ENCODE data around the gene KIAA1549.

Gene KIAA1549

DNA sequence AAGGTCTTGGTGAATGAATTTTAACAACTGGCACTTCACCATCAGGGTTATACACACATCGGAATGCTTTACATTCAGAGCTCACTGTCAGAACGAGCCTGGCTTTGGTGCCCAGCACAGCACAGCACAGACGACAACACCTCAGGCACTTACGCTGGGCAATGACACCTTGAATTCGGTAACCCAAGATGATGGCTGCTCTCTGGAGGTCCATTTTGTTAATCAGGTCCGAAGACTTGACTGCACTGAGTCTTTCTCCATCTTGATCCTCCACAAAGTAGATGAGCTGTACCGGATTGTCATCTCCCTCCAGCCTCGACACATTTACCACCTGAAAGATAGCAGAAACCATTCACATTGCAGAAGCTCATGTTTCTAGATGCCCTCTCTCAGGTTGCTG, 82.4 kb downstream of the KIAA1549 start:
- no peak for TF ChIP-seq POLR2A (IDR thresholded peaks at IDR 0.05; ENCODE audit: low read depth, low read length)
- no peak for DNase-seq (ENCODE audit: insufficient read length, low spot score)
- no peak for FAIRE-seq

DNA sequence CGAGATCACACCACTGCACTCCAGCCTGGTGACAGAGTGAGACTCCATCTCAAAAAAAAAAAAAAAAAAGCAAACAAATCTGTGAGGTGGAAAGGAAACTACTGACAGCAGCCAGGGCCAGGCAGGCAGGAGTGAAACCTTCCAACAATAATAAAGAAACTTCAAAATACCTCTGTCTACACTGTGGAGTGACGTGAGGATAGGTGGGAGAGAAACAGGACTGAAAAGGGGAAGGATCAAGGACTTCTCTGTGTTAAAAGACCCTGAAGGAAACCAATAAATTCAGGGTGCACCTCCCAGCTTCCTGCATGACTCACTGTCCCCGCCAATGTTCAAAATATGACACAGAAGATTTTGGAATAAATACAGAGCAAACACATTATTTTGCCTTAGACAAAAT, 82.9 kb downstream of the KIAA1549 start:
- peak; percentile 12 for DNase-seq (ENCODE audit: insufficient read length, low spot score)
- FAIRE-seq, result no peak
- TF ChIP-seq POLR2A (IDR thresholded peaks at IDR 0.05; ENCODE audit: low read depth, low read length), result no peak

DNA sequence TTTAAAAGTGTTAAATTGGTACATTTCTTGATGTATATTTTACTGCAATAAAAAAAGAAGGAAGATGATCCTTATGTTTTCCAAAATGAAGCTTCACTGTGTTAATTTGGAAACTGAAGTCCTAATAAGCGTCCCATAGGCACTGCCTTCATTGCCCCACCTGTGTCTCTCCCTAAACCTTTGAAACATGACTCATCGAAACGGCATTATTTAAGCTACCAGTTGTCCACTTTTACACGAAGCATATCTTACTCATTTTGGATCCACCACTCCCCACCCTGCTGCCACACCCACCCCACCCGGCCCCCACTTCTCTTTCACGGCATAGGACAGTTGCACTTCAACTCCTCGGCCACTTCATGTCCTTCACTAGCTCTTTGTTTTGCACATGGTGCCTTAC, 85.5 kb downstream of the KIAA1549 start:
- no peak for FAIRE-seq
- DNase-seq (ENCODE audit: insufficient read length, low spot score), result no peak
- no peak for TF ChIP-seq POLR2A (IDR thresholded peaks at IDR 0.05; ENCODE audit: low read depth, low read length)

DNA sequence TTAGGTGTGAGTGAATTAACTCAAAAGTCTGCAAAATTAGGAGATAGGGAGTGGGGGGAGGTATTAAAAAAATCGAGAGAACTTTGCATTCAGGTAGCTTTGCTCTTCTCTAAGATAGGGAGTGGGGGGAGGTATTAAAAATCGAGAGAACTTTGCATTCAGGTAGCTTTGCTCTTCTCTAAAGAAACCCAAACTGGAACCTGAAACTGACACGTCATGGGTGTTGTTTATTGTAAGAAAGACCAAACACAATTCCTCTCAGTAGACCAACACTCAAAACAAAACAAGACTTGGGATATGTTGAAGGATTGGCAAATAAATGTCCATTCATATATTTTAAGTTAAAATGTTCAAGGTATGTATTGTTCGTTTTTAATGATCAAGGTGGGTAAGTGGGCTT, 87.9 kb downstream of the KIAA1549 start:
- DNase-seq (ENCODE audit: insufficient read length, low spot score), result no peak
- FAIRE-seq, result no peak
- TF ChIP-seq POLR2A (IDR thresholded peaks at IDR 0.05; ENCODE audit: low read depth, low read length), result no peak

DNA sequence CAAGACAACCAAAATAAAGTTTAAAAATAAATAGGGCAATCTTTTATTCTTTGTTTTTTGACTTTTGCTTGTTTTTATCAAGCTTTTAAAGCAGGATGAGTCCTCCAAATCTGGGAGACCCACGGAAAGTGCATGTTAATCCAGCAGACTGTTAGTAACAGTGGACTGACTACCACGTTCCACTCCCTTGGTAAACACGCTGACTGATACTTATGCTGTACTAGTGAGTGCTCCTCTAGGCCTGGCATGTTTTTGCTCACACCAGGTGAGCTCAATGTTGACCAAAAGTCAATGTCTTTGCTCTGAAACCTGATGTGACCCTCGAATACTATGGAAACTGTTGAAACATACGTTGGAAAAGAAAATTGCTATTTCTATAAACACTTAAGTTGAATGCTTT, 88.4 kb downstream of the KIAA1549 start:
- DNase-seq (ENCODE audit: insufficient read length, low spot score), result no peak
- TF ChIP-seq POLR2A (IDR thresholded peaks at IDR 0.05; ENCODE audit: low read depth, low read length), result no peak
- no peak for FAIRE-seq

DNA sequence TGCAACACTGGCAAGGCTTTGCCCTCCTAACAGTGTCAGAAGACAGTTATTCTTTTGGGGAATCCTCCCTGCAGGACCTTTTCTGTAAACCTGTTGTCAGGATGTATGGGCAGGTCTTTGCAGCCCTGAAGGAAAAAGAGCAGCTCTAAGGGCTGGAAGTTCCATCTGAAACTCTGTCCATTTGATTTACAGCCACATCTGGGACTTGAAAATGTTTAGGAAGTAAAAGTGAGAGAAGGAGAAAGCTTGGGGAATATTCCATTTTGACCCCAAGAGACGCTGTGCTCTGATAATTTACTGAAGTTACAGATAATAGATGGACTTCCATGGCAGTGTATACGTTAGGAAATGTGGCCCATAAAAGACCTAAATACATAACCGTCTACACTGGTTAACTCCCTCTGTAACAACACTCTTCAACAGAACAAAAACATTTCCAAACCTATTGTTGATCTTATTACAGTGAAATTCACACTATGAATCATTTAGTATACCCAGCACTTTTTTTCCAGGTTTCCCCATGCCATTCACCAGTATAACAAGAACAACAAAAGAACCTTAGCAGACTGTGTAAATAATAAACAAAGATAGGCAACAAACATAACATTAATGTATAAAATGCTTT, 89.1 kb downstream of the KIAA1549 start:
- DNase-seq (ENCODE audit: insufficient read length, low spot score), result no peak
- no peak for FAIRE-seq
- no peak for TF ChIP-seq POLR2A (IDR thresholded peaks at IDR 0.05; ENCODE audit: low read depth, low read length)

DNA sequence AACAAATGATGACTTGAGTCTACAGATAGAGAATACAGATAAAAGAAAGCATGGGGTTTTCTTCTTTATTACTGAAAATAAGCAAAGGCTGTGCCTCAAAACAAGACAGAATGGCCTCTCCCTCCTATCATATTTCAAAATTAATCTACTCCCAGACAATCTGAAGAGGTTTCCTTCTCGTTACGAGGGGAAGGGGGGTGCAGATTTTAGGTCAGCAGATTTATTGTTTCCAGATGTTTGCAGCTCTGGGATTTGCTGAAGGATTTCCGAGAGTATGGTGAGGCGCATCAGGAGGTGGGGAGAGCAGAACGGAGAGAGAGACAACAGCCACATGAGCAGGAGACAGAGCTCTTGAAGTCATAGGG, 89.8 kb downstream of the KIAA1549 start:
- FAIRE-seq (no peak), DNase-seq (ENCODE audit: insufficient read length, low spot score) (no peak)
- TF ChIP-seq POLR2A (IDR thresholded peaks at IDR 0.05; ENCODE audit: low read depth, low read length), result no peak

DNA sequence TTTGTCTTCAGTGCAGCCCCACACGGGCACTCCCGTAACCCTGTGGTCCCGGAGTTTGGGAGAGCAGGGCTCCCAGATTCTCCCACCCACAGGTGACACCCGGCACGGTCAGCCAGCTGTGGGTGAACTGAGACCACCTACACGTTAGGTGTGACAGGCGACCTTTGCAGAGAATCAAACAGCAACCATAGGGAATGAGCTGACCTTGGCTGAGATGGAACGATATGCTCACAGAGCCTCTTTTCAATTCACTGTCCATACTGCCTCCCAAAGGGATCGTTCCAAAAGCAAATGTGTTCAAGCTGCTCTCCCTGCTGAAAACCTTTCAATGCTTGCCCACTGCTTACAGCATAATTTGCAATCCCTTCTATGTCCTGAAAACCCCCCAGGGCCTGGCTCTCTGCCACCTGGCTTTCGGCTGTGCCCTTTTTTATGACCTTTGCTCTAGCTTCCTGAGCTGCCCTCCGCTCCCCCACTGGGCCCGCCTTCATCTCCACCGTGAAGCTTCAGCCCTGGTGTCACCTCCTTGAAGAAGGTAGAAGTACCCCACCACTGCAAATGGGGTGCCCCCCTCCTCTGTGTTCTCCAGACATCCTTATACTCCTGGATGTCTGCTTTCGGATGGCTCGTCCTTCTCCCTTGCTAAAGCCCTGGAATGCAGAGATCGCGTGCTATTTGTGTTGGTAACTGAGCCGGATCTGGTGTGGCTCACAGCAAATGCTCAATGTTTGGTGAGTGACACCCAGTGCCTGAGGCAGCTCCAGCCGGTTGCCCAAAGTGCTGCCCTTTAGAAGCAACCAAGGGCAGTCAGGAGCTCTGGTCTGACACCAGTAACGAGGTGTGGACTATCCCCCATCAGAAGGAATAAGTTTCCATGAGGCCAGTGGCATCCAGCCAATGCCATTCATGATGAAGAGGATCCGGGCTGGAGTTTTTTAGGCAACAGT, 90.4 kb downstream of the KIAA1549 start:
- no peak for TF ChIP-seq POLR2A (IDR thresholded peaks at IDR 0.05; ENCODE audit: low read depth, low read length)
- DNase-seq (ENCODE audit: insufficient read length, low spot score), result no peak
- no peak for FAIRE-seq

DNA sequence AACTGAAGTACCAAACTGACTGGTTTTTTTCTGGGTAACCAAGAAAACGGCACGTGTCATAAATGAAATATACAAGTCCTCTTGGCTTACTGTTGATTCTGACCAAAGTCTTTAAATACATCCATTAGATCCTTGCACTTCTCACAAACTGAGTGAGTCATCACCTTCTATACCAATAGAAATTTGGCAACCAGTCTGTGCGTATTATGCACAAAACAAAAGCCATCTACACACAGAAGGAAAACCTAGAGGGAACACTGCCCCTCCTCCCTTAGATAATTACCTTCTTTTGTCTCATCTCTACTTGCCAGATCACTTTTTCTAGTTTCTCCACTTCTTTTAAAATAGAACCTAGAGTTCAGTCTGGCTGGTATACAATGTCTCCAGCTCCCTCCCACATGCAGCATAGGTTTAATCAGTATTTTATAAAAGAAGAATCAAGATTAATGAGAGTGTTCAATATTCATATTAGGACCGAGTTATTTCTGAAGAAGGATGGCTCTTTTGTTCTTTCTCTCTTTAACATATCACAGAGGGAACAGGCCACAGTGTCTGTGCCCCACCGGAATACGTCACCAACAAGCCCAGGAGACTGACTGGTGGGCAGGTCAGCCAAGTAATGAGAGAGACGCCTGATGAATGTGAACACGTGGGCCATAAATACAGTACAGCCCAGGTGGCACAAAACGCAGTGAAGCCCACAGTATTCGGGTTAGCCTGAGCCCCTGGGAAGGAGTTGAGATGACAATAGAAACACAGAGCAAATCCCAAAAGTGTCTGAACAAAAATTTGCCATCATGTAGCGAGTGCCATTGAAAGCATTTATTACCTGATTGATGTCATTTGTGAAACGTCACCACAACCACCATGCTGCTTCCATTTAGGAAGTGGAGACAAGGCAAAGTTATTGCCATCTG, 91.3 kb downstream of the KIAA1549 start:
- no peak for TF ChIP-seq POLR2A (IDR thresholded peaks at IDR 0.05; ENCODE audit: low read depth, low read length)
- no peak for FAIRE-seq
- no peak for DNase-seq (ENCODE audit: insufficient read length, low spot score)

DNA sequence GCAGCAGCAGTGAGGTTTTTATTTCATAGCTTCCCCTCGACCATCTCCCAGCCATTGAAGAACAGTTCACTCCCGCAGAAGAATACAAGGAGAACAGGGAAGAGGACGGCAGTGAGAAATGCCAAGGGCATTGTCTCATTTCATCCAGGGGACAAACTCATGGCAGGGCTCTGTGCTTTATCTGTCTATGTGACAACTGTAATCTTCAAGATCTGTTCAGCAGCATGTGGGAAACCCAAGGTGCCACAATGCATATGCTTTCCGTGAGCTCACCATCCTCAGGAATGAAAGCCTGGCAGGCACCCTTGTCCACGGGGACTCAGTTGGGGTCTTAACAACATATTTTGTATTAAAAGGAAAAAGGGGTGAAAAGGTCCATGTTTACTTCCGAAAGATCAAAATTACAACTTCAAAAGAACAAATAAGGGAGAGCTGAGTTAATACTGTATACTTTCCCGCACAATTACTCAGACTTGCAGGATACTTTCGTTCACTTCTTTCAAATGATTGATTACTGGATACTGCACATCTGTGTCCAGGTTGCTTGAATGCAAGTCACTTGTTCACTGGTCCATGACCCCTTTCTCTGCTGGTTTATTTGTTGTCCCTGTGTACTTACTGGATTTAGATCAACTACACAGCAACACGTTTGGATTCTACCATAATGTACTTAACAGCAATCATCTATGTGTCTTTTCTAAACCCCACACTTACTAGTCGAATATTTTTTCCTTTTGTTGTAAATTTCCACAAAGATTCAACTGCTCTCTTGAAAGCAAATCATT, 93.1 kb downstream of the KIAA1549 start:
- FAIRE-seq, result no peak
- no peak for DNase-seq (ENCODE audit: insufficient read length, low spot score)
- no peak for TF ChIP-seq POLR2A (IDR thresholded peaks at IDR 0.05; ENCODE audit: low read depth, low read length)

DNA sequence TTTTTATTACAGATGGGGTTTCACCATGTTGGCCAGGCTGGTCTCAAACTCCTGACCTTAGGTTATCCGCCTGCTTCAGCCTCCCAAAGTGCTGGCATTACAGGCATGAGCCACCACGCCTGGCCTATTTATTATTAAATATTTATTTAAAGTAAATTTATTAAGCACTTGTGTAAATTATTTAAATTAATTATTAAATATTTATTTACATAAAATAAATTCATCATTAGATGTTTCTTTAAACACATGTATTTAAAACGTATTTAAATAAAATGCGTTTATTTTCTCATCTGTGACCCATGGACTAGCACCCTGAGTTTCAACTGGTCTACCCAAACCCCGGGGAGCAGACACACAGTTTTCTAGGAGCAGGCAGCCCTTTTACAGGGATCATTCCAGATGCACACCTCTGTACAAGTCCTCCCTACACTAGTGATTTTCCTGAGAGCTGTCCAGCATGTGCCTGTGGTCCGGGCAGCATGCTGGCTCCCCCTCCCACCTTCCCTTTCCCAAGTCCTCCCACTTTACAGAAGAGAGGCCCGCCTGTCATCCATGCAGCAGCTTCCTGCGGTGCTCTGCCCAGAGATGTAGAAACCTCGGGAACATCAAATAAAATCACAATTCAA, 94.0 kb downstream of the KIAA1549 start:
- no peak for DNase-seq (ENCODE audit: insufficient read length, low spot score)
- no peak for FAIRE-seq
- TF ChIP-seq POLR2A (IDR thresholded peaks at IDR 0.05; ENCODE audit: low read depth, low read length), result no peak

DNA sequence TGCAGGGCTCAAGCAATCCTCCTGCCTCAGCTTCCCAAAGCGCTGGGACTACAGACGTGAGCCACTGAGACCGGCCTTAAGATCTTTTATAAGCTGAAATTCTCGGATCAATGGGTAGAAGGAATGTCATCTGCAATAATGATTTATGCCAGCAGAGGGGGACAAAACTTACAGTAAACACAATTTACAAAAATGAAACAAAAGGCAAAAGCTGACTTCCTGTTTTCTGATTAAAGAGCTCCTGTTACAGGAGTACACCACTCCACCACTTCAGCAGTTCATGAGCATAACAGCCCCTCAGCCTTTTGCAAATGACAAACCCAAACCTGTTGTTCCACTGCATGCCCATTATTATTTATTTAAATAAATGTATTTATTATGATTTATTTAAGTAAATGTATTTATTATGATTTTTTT, 94.7 kb downstream of the KIAA1549 start:
- no peak for TF ChIP-seq POLR2A (IDR thresholded peaks at IDR 0.05; ENCODE audit: low read depth, low read length)
- DNase-seq (ENCODE audit: insufficient read length, low spot score) (peak; percentile 31), FAIRE-seq (no peak)
